GM19438 (cell line): ENCODE results near the gene TSHZ2.
"Not testable (repeated sequence)": the region's sequence is repeated elsewhere in the genome, so short reads cannot be mapped to it uniquely, and the experiment has no call there.

ENCODE experiments used
- ATAC-seq: cut with Tn5 transposase; IDR thresholded peaks from one replicate; pipeline ENCODE4 v1.9.1; 2021; ENCODE audit warnings: low read depth; ENCODE audit not compliant: unreplicated experiment

TSHZ2 gene

DNA sequence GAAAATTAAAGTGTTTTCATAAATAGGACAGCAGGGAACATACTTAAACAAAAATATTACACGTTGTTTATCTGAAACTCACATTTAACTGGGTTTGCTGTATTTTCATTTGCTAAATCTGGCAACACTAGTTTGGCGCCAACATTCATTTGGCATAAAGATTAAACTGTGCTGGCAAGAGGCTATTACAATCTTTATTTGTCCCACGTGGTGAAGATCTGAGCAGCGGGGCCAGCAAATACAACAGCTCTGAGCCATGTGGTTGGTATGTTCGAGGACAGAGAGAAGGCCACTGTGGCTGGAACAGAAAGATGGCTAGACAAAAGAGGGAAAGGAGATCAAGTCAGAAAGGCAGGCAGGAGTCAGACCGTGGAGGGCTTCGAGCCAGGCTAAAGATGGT, 387.3 kb downstream of the TSHZ2 start:
- ATAC-seq, result no peak

GRCh38 chr20:53360852-53361251, 388.7 kb downstream of the TSHZ2 start:
- ATAC-seq, result no peak

- ATAC-seq, result no peak
Observed at GRCh38 chr20:53362736-53363135, 390.6 kb downstream of the TSHZ2 start.

DNA sequence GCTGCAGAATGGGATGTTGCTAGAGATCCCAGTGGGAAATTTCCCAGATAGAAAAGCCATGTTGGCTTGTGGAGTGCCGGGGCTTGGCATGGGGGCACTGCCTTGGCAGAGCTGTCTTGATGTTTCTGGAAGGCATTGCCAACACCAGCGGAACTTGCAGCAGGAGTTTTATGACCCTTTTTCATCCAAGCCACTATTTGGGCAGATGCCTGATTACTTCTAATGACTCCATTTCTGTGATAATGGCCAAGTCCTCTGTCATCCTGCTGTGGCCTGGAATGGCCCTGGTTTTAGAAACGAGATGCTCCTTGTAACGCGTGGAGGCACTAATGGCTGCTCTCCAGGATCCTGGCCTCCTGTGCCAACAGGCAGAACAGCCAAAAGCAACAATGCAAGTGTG, 392.5 kb downstream of the TSHZ2 start:
- no peak for ATAC-seq

GRCh38 chr20:53365076-53365475, 392.9 kb downstream of the TSHZ2 start:
- no peak for ATAC-seq

DNA sequence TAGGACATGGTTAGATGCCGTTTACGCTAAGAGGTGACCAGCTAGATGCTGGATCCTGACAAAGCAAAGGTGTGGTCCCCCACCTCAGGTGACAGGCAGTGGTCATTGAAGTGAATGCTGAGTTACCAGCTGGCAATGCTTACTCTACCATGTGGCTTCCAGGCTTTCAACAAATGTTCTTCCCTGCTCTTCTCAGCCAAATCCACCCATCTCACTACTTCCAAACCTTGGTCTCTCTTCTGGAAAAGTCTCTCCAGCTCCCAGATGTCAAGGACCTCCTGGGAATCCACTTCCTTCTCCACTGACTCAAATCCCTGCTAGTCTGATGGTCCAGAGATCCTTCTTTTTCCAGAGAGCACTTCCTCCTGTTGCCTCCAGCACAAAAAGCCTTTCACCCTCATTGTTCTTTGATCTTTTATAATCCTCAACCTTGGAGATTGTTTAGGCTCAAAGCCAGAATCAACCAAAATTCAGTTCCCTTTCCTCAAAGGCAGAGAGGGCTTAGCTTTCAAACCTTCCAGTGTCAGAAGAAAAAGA, 393.4 kb downstream of the TSHZ2 start:
- ATAC-seq, result no peak

DNA sequence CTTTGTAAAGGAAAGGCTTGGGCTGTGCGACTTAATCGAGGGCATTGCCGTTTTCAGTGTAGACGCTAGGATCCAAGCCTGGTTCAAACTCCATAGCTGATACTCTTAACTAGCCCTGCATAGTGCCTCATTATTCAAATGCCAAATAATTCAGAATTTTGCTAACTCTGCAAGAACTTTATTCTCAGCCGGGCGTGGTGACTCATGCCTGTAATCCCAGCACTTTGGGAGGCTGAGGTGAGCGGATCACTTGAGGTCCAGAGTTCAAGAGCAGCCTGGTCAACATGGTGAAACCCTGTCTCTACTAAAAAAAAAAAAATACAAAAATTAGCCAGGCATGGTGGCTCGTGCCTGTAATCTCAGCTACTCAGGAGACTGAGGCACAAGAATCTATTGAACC, 394.8 kb downstream of the TSHZ2 start:
- not testable (repeated sequence) for ATAC-seq

DNA sequence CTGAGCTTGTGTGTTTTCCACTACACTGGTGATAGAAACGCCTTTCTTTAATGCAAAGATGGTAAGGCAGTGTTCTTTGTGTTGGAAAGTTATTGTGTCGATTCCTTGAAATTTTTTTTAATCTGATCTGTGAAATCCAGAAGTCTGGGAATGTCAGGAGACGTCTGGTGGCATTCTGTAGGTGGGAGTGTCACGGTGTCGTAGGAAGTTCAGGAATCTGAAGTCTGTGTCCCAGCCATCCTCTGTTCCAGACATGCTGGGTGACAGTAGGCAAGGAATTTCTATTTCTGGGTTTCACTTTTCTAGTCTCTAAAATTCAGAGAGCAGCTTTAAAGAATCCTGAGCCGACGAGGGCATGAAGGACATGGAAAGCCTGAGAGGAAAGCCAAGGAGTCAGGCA, 397.7 kb downstream of the TSHZ2 start:
- no peak for ATAC-seq

GRCh38 chr20:53370345-53370961, 398.3 kb downstream of the TSHZ2 start:
- no peak for ATAC-seq

DNA sequence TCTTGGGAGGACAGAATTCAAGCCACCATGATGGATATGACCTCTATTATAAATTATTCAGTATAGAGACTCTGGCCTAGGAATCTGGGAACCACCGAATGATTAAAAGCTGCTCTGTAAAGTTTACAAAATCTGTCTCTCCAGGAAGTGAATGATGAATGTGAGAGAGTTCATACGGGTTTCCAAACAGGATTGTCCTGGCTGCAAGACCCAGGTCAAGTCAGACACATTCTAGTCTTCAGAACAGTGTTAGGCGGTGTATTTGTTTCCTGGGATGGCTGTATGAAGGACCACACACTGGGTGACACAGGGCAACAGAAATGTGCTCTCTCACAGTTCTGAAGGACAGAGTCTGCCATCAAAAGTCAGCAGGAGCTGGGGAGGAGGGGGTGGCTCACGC, 399.1 kb downstream of the TSHZ2 start:
- no peak for ATAC-seq

DNA sequence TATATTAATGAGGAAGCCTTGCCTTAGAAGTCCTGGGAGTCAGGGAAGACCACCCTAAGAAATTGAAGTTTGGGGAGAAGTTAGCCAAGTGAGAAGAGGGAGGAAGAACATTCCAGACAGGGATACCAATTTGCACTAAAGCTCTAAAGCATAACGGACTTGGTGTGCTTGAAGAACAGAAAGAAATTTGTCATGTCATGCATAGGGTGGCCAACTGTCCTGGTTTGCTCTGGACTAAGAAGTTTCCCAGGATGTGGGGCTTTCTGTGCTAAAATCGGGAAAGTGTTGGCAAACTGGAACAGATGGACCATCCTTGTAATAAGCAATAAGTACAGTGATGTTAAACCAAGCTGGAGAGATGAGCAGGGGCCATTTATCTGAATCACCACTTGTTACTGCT, 403.9 kb downstream of the TSHZ2 start:
- no peak for ATAC-seq

DNA sequence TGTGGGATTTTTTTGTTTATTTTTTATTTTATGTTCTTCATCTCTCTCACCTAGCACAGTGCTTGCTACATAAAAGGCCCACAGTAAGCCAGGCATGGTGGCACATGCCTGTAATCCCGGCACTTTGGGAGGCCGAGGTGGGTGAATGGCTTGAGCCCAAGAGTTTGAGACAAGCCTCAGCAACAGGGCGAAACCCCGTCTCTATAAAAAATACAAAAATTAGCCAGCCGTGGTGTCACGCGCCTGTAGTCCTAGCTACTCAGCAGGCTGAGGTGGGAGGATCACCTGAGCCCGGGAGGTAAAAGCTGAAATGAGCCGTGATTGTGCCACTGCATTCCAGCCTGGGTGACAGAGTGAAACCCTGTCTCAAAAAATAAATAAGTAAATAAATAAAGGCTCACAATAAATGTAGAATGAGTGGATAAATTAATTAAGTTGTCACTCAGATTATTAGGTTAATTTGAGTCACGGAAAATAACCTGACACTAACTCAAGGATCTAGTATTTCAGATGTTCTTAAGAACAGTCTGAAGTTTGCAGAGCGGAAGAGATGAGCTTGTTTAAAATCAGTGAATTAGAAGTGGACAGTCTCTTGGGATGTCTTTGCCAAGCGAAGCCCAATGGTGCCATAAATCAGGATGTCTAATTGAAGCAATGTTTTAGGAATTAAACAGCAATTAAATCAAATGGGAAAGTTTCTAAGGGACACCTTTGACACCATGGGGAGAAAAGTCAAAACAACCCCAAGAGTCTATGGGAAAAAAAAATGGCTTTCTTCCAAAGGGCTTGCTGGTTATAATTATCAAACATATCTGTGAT, 407.1 kb downstream of the TSHZ2 start:
- ATAC-seq, result no peak

DNA sequence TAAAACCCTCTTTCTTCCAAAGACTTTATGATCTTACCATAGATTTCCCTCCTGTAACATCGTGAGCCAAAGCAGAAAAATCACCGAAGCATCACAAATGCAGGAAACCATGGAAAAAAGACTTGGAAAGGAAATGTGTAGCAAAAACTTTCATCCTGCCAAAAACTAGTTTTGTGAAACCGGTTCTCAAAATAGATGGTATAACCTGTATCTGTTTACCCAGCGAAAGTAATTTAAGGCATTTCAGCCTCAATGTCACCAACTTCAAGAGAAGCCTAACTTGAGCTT, 407.6 kb downstream of the TSHZ2 start:
- no peak for ATAC-seq

GRCh38 chr20:53381568-53382262, 409.6 kb downstream of the TSHZ2 start:
- ATAC-seq, result no peak

DNA sequence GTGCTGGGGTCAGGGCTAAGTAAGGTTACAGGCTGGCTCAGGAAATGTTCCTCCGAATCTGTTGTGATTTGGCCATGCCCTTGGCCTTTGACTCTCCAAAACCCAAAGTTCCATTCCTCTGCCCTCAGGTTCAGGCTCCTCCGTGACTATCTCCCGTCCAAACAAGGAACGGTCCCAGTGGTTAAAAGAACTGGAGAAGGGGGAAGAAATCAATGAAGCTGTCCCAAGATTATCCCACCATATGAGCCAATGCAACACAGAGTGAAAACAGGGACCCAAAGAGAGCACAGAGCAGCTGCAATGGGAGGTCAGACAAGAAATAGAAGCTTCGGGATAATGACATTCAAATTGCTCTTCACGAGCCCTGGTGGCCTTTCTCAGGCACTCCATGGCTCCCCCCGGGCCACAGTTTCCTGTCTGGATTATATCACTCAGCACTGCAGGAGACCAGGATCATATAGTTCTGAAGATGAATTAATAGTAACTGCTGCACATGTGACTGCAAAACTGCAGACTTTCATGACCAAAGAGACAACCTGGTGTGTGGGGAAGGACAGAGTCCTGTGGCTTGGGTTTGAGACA, 410.2 kb downstream of the TSHZ2 start:
- ATAC-seq, result no peak

- ATAC-seq, result no peak
Observed at GRCh38 chr20:53383916-53384315, 411.8 kb downstream of the TSHZ2 start.

DNA sequence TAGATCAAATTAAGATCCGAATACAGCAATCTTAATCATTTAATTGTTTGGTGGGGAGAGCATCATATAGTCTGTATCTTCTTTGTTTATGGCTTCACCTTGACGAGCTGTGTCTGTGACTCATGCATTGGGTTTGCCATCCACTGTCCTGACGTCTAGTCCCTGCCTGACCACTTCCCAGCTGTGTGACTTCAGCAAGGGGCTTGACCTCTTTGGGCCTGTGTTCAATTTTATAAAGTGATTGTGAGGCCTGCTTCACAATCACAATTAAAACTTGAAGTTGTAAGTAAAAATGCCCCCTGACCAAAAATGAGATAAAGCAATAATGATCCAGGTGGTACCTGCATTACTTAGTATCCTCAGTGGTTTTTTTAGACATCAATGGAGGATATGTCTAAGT, 412.2 kb downstream of the TSHZ2 start:
- no peak for ATAC-seq

DNA sequence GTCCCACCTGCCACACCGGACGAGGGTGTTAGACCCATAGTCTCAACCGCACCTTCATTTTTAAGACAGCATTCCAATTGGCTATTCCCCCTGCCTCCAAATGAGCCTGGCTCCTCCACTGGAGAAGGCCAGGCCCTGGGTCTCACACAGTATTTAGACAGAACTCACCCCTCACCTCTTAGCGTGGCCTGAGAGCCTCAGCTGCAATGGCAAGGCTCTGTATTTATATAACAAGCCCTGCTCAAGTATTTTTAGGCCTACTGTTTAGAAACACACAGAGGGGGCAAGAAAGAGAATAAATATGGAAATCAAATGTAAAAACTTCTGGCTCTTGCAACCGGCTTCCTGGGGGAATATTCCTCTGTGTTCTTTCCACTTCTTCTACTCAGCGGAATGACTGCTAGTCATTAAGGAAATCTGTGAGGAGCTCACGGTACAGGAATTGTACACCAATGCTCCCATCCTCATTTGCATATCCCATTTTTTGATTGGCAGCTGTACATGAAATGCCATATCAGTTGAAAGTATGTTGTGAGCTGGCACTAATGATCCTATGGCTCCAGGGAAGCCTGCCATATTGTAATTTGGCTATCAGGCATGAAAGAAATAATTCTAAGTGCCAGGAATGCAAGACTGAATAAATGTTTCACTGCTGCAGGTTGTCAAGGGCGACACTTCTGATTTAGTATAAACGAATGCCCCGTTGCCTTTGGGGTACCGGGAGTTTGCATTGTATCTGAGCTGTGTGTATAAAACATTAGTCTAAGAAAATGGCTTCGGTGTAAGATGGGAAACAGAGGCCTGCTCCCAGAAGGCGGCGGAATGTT, 414.0 kb downstream of the TSHZ2 start:
- ATAC-seq, result no peak

- no peak for ATAC-seq
Observed at GRCh38 chr20:53387983-53388675, 416.0 kb downstream of the TSHZ2 start.
